Measurements from ENCODE around the gene ABL2. TPM values are rescaled to one million over a fixed set of nuclear protein-coding genes. Genes with fewer than 3 reads are reported as not detected.
"Not testable (repeated sequence)": the region's sequence is repeated elsewhere in the genome, so short reads cannot be mapped to it uniquely, and the experiment has no call there.

ABL2 gene
- total RNA-seq, 2 experiments from 2014 or later = 8.2 to 8.4 TPM

DNA sequence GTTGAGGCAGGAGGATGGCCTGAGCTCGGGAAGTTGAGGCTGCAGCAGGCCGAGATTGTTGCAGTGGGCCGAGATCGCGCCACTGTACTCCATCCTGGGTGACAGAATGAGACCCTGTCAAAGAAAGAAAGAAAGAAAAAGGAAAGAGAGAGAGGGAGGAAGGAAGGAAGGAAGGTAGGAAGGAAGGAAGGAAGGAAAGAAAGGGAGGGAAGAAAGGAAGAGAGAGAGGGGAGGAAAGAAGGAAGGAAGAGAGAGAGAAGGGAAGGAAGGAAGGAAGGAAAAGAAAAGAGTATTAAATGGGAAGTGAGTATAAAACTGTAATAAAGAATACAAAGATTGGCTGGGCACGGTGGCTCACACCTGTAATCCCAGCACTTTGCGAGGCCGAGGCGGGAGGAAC, 18.4 kb upstream of the ABL2 start:
- H3K27ac Mint-ChIP-seq = no peak overlapping the region
- DNase-seq (no peak), ATAC-seq (no peak)
- H3K27me3 Mint-ChIP-seq = no peaks in the 10 kb centered on the region
- no peak overlapping the region for H3K4me3 Mint-ChIP-seq
- ChIA-PET CTCF (interaction anchor here (1.2 kb wide), 1 partner anchor 15 kb away, joined by 3 read pairs; no protein-coding TSS in a partner anchor), POLR2A (no interaction called here)
- H3K9me3 Mint-ChIP-seq = no peaks in the 10 kb centered on the region
- TF ChIP-seq, protein P1, sequence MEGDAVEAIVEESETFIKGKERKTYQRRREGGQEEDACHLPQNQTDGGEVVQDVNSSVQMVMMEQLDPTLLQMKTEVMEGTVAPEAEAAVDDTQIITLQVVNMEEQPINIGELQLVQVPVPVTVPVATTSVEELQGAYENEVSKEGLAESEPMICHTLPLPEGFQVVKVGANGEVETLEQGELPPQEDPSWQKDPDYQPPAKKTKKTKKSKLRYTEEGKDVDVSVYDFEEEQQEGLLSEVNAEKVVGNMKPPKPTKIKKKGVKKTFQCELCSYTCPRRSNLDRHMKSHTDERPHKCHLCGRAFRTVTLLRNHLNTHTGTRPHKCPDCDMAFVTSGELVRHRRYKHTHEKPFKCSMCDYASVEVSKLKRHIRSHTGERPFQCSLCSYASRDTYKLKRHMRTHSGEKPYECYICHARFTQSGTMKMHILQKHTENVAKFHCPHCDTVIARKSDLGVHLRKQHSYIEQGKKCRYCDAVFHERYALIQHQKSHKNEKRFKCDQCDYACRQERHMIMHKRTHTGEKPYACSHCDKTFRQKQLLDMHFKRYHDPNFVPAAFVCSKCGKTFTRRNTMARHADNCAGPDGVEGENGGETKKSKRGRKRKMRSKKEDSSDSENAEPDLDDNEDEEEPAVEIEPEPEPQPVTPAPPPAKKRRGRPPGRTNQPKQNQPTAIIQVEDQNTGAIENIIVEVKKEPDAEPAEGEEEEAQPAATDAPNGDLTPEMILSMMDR (IDR thresholded peaks at IDR 0.05) = no peak
- no peaks in the 10 kb centered on the region for H3K36me3 Mint-ChIP-seq (ENCODE audit: low read depth)
- H3K4me1 Mint-ChIP-seq (ENCODE audit: low read depth) = no peaks in the 10 kb centered on the region
- intact Hi-C loops (cut with micrococcal nuclease) = no loop called here

DNA sequence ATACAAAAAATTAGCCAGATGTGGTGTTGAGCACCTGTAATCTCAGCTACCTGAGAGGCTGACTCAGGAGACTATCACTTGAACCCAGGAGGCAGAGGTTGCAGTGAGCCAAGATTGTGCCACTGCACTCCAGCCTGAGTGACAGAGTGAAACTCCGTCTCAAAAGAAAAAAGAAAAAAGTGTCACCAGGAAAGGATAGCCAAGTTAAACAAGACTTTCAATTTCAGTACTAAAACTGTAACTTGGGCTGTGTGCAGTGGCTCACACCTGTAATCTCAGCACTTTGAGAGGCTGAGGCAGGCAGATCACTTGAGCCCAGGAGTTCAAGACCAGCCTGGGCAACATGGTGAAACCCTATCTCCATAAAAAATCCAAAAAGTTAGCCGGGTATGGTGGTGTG, 15.9 kb upstream of the ABL2 start:
- H3K27me3 Mint-ChIP-seq; POLR2A ChIA-PET; CTCF ChIA-PET; H3K4me3 Mint-ChIP-seq; DNase-seq; H3K9me3 Mint-ChIP-seq; ATAC-seq; intact Hi-C loops (cut with micrococcal nuclease); H3K27ac Mint-ChIP-seq; H3K36me3 Mint-ChIP-seq (ENCODE audit: low read depth); H3K4me1 Mint-ChIP-seq (ENCODE audit: low read depth): not testable (repeated sequence)

DNA sequence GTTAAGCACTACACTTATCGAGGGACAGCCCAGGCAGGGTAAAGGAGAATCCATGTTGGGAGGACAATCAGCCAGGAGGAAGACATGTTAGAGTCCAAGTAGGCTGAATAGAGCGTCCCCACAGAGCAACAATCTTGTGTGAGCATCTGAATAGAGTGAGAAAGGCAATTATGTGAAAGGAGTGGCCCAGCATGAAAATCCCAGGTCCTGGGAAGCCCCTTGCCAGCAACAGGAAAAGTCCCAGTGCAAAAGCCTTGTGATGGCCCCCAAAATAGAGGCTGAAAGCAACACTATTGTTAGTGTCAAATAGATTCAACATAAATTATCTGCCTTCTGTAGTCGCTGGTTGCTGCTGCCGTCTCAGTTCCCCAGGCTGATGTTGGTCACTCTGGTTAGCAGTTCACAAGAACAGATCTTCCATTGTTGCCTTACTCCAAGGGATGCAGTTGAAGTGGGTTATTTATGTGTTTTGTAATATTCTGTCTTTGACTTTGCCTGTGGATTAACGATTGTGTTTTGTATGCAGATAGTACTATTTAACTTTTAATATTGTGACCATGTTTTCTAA, 12.1 kb upstream of the ABL2 start:
- Mint-ChIP-seq H3K4me1 (ENCODE audit: low read depth) (no peaks in the 10 kb centered on the region), H3K27ac (no peak overlapping the region), H3K27me3 (no peaks in the 10 kb centered on the region), H3K4me3 (no peak overlapping the region), H3K36me3 (ENCODE audit: low read depth) (no peaks in the 10 kb centered on the region), H3K9me3 (no peaks in the 10 kb centered on the region)
- TF ChIP-seq, protein P1 (IDR thresholded peaks at IDR 0.05) = no peak
- DNase-seq = no peak
- intact Hi-C loops (cut with micrococcal nuclease) = no loop called here
- POLR2A ChIA-PET = no interaction called here
- ATAC-seq = no peak
- CTCF ChIA-PET = no interaction called here

GRCh38 chr1:179237222-179237621, 7.7 kb upstream of the ABL2 start:
- Mint-ChIP-seq H3K27ac (no peak overlapping the region), H3K9me3 (no peaks in the 10 kb centered on the region), H3K27me3 (no peaks in the 10 kb centered on the region), H3K4me1 (ENCODE audit: low read depth) (no peaks in the 10 kb centered on the region), H3K36me3 (ENCODE audit: low read depth) (no peaks in the 10 kb centered on the region), H3K4me3 (no peak overlapping the region)
- ATAC-seq (no peak), DNase-seq (no peak)
- POLR2A ChIA-PET = no interaction called here
- CTCF ChIA-PET = interaction anchor here (1.3 kb wide), 1 partner anchor 133 kb away, joined by 3 read pairs; no protein-coding TSS in a partner anchor
- TF ChIP-seq, protein P1 (IDR thresholded peaks at IDR 0.05) = no peak
- intact Hi-C loops (cut with micrococcal nuclease) = no loop called here

DNA sequence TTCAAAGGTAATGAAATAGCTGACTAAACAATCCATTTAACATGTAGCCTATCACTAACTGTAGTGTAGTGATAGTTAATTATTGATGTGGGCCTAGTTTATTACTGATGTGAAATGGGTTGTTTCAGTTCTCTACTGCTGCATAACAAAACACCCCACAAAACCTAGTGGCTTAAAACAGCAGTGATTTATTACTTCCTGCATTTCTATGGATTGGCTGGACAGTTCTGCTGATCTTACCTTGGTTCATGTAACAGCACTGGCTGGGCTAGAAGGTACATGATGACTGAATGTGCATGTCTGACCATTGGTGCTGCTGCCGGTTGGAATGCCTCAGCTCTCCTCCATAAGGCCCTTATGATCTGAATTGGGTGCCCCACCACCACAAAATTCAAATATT, 5.4 kb upstream of the ABL2 start:
- ChIA-PET POLR2A (interaction anchor here (0.6 kb wide), 1 partner anchor 17 kb away, joined by 3 read pairs; no protein-coding TSS in a partner anchor), CTCF (interaction anchor here (1.1 kb wide), 1 partner anchor 113 kb away, joined by 3 read pairs; no protein-coding TSS in a partner anchor)
- H3K4me3 Mint-ChIP-seq = no peak overlapping the region
- TF ChIP-seq, protein P1 (IDR thresholded peaks at IDR 0.05) = no peak
- no peak overlapping the region for H3K27ac Mint-ChIP-seq
- intact Hi-C loops (cut with micrococcal nuclease) = no loop called here
- no peaks in the 10 kb centered on the region for H3K27me3 Mint-ChIP-seq
- H3K4me1 Mint-ChIP-seq (ENCODE audit: low read depth) = peaks cover 8% of the 10 kb centered on the region
- no peak for DNase-seq
- no peaks in the 10 kb centered on the region for H3K36me3 Mint-ChIP-seq (ENCODE audit: low read depth)
- H3K9me3 Mint-ChIP-seq = no peaks in the 10 kb centered on the region
- ATAC-seq = no peak

Data from activated CD8-positive, alpha-beta T cell treated with anti-CD3 and anti-CD28 coated beads for 36 hours (primary cell).